Testis (tissue), 3 donors: ENCODE data around the gene COBL. TPM values are rescaled to one million over a fixed set of nuclear protein-coding genes. Genes with fewer than 3 reads are reported as not detected.

ENCODE experiments used
- DNase-seq: peaks from one replicate; pipeline ENCODE4 v3.0.0-alpha.2; 2019
- H3K27ac ChIP-seq, 2 donors: fragments of 200-600 bp; sonication (generic); one replicate each; pipeline ENCODE4 v1.5.1; 2019
- H3K27me3 ChIP-seq: fragments of 200-600 bp; sonication (generic); one replicate; pipeline ENCODE4 v1.5.1; 2019
- H3K36me3 ChIP-seq: fragments of 200-600 bp; sonication (generic); one replicate; pipeline ENCODE4 v1.5.1; 2017; ENCODE audit warnings: low read depth; ENCODE audit errors: missing control alignments
- H3K4me1 ChIP-seq: fragments of 200-600 bp; sonication (generic); one replicate; pipeline ENCODE4 v1.5.1; 2019
- H3K4me3 ChIP-seq, 2 donors: fragments of 200-600 bp; sonication (generic); one replicate each; pipeline ENCODE4 v1.5.1; 2017 to 2019
- H3K9me3 ChIP-seq: fragments of 200-600 bp; sonication (generic); one replicate; pipeline ENCODE4 v1.5.1; 2017
- CTCF ChIP-seq, 3 experiments: fragments of 450-650 bp in 2 of 3; fragments of 200-600 bp in 1 of 3; sonication (generic) in 1 of 3; IDR thresholded peaks; one replicate each; pipeline ENCODE4 v1.5.1; 2016 to 2019; ENCODE audit warnings: antibody characterized with exemption in 3 of 3, mild to moderate bottlenecking in 2 of 3, moderate library complexity in 1 of 3
- POLR2A ChIP-seq: fragments of 450-650 bp; IDR thresholded peaks from one replicate; pipeline ENCODE4 v1.6.1; 2017; ENCODE audit warnings: antibody characterized with exemption, mild to moderate bottlenecking, moderate library complexity
- WGBS, 2 donors: methylation state at CpG; one replicate each; pipeline ENCODE4 v1.1.5; 2018; 5-methylcytosine and 5-hydroxymethylcytosine counted together
- intact Hi-C: fragments of 100-400 bp; cut with DNase I; formaldehyde crosslinking; loops from one replicate; pipeline ENCODE4 v1.15.1; 2023; ENCODE audit warnings: low total_unique reads
- polyA plus RNA-seq: library from polyadenylated mRNA; stranded (reverse); fragments of 350-450 nt; fragmentation: Illumina TruSeq; extraction: RNeasy Lipid Tissue Mini Kit (QIAGEN cat#74804); gene quantifications from one replicate; pipeline ENCODE4 v1.2.3, GENCODE V29; 2014; ENCODE audit warnings: low read depth, low replicate concordance; ENCODE audit not compliant: insufficient read depth
- total RNA-seq, 2 donors: library from RNA; depleted of rRNA; stranded (reverse); fragments of >200 nt; gene quantifications; one replicate each; pipeline ENCODE4 v1.2.3, GENCODE V29; 2016

COBL gene
- total and polyA plus RNA-seq, 3 donors from 2014 or later: 9.2 to 14.8 (median 12.3) TPM

GRCh38 chr7:51012569-51013217, 303.9 kb downstream of the COBL start:
- TF ChIP-seq POLR2A (no peak), CTCF (IDR thresholded peaks at IDR 0.05) (no peak)
- H3K9me3 ChIP-seq: no peaks in the 10 kb centered on the region
- no peak overlapping the region for H3K4me3 ChIP-seq
- H3K27ac ChIP-seq: no peak overlapping the region
- 81 to 88% methylated on average over 3 to 8 of the region's 8 CpGs for WGBS, 2 donors
- H3K4me1 ChIP-seq: no peaks in the 10 kb centered on the region
- H3K36me3 ChIP-seq: no peaks in the 10 kb centered on the region
- intact Hi-C loops: no loop called here
- no peaks in the 10 kb centered on the region for H3K27me3 ChIP-seq
- no peak for DNase-seq

- H3K4me1 ChIP-seq: no peaks in the 10 kb centered on the region
- no peak for DNase-seq
- no peaks in the 10 kb centered on the region for H3K9me3 ChIP-seq
- 84 to 87% methylated on average over 7 of the region's 7 CpGs for WGBS, 2 donors
- H3K27me3 ChIP-seq: no peaks in the 10 kb centered on the region
- no peaks in the 10 kb centered on the region for H3K36me3 ChIP-seq
- intact Hi-C loops: no loop called here
- H3K27ac ChIP-seq: no peak overlapping the region
- no peak for TF ChIP-seq POLR2A
- no peak for TF ChIP-seq CTCF (IDR thresholded peaks at IDR 0.05)
- no peak overlapping the region for H3K4me3 ChIP-seq
Observed at GRCh38 chr7:51011710-51012350, 304.8 kb downstream of the COBL start.

GRCh38 chr7:51010534-51010933, 306.1 kb downstream of the COBL start:
- no peak for DNase-seq
- Histone ChIP-seq H3K36me3 (no peaks in the 10 kb centered on the region), H3K27ac (no peak overlapping the region), H3K27me3 (no peaks in the 10 kb centered on the region), H3K4me3 (no peak overlapping the region), H3K9me3 (no peaks in the 10 kb centered on the region), H3K4me1 (no peaks in the 10 kb centered on the region)
- 82 to 85% methylated on average over 6 to 7 of the region's 7 CpGs for WGBS, 2 donors
- intact Hi-C loops: no loop called here
- TF ChIP-seq POLR2A: no peak
- no peak for TF ChIP-seq CTCF (IDR thresholded peaks at IDR 0.05)

GRCh38 chr7:51009716-51010496, 306.7 kb downstream of the COBL start:
- Histone ChIP-seq H3K27ac (no peak overlapping the region), H3K4me1 (no peaks in the 10 kb centered on the region), H3K36me3 (no peaks in the 10 kb centered on the region), H3K9me3 (no peaks in the 10 kb centered on the region), H3K4me3 (no peak overlapping the region), H3K27me3 (no peaks in the 10 kb centered on the region)
- DNase-seq: no peak
- TF ChIP-seq POLR2A (no peak), CTCF (IDR thresholded peaks at IDR 0.05) (no peak)
- intact Hi-C loops: no loop called here
- 54 to 71% methylated on average over 8 to 17 of the region's 17 CpGs for WGBS, 2 donors
